Muscle layer of colon (tissue), 2 donors: ENCODE data around the gene BACH2.

Experiments
- H3K27ac ChIP-seq: one replicate; pipeline ENCODE4 v1.7.0; 2013; ENCODE audit warnings: low read depth, mild to moderate bottlenecking, low read length, moderate library complexity
- H3K27me3 ChIP-seq, 2 donors: one replicate each; pipeline ENCODE4 v1.7.0; 2013; ENCODE audit warnings: low read length in 2 of 2, mild to moderate bottlenecking in 2 of 2; ENCODE audit not compliant: insufficient read depth in 2 of 2, control insufficient read depth in 1 of 2
- H3K36me3 ChIP-seq: one replicate; pipeline ENCODE4 v1.7.0; 2013; ENCODE audit warnings: mild to moderate bottlenecking, low read length; ENCODE audit not compliant: insufficient read depth
- H3K4me1 ChIP-seq: one replicate; pipeline ENCODE4 v1.7.0; 2013; ENCODE audit warnings: mild to moderate bottlenecking, low read length; ENCODE audit not compliant: insufficient read depth
- H3K4me3 ChIP-seq, 2 donors: one replicate each; pipeline ENCODE4 v1.7.0; 2013; ENCODE audit warnings: low read length in 2 of 2, low read depth in 1 of 2, mild to moderate bottlenecking in 1 of 2, moderate library complexity in 1 of 2
- H3K9ac ChIP-seq: one replicate; pipeline ENCODE4 v1.7.0; 2013; ENCODE audit warnings: low read length
- H3K9me3 ChIP-seq: one replicate; pipeline ENCODE4 v1.7.0; 2013; ENCODE audit warnings: mild to moderate bottlenecking, low read length
- donor health status: abdominal sarcoma.
- donor health status: Adenocarcinoma of cecum.

Gene BACH2

GRCh38 chr6:90298459-90299053 lies 1.9 kb upstream of the BACH2 start:
- Histone ChIP-seq H3K36me3 (no peaks in the 10 kb centered on the region), H3K27me3 (no peaks in the 10 kb centered on the region), H3K9ac (no peak overlapping the region), H3K4me1 (no peaks in the 10 kb centered on the region), H3K27ac (no peak overlapping the region), H3K9me3 (no peaks in the 10 kb centered on the region), H3K4me3 (no peak overlapping the region)

GRCh38 chr6:90297867-90298381 lies 1.3 kb upstream of the BACH2 start:
- no peaks in the 10 kb centered on the region for H3K4me1 ChIP-seq
- H3K27ac ChIP-seq, result no peak overlapping the region
- no peaks in the 10 kb centered on the region for H3K9me3 ChIP-seq
- H3K4me3 ChIP-seq, result no peak overlapping the region
- no peaks in the 10 kb centered on the region for H3K36me3 ChIP-seq
- H3K27me3 ChIP-seq, result no peaks in the 10 kb centered on the region
- no peak overlapping the region for H3K9ac ChIP-seq

GRCh38 chr6:90297115-90297866 lies 648 bp upstream of the BACH2 start:
- H3K9me3 ChIP-seq, result no peaks in the 10 kb centered on the region
- peak overlapping the region; percentile 39 for H3K27ac ChIP-seq
- H3K36me3 ChIP-seq, result no peaks in the 10 kb centered on the region
- peak overlapping the region; percentile 28 to 35 for H3K4me3 ChIP-seq
- H3K4me1 ChIP-seq, result no peaks in the 10 kb centered on the region
- H3K27me3 ChIP-seq, result no peaks in the 10 kb centered on the region
- H3K9ac ChIP-seq, result no peak overlapping the region

- H3K9me3 ChIP-seq, result no peaks in the 10 kb centered on the region
- no peaks in the 10 kb centered on the region for H3K27me3 ChIP-seq
- peak overlapping the region; percentile 40 for H3K27ac ChIP-seq
- peak overlapping the region; percentile 20 for H3K9ac ChIP-seq
- no peaks in the 10 kb centered on the region for H3K36me3 ChIP-seq
- H3K4me3 ChIP-seq, result peak overlapping the region; percentile 44 to 72
- no peaks in the 10 kb centered on the region for H3K4me1 ChIP-seq
Measured at GRCh38 chr6:90295854-90296340, 746 bp downstream of the BACH2 start.

- Histone ChIP-seq H3K4me1 (no peaks in the 10 kb centered on the region), H3K27ac (peak overlapping the region; percentile 40), H3K27me3 (no peaks in the 10 kb centered on the region), H3K9ac (peak overlapping the region; percentile 20), H3K9me3 (no peaks in the 10 kb centered on the region), H3K36me3 (no peaks in the 10 kb centered on the region), H3K4me3 (peak overlapping the region; percentile 44 to 72)
Measured at GRCh38 chr6:90294989-90295853, 1.4 kb downstream of the BACH2 start.

- peak overlapping the region in 1 of 2 donors; percentile 72 for H3K4me3 ChIP-seq
- no peaks in the 10 kb centered on the region for H3K9me3 ChIP-seq
- no peak overlapping the region for H3K9ac ChIP-seq
- no peaks in the 10 kb centered on the region for H3K36me3 ChIP-seq
- no peaks in the 10 kb centered on the region for H3K27me3 ChIP-seq
- H3K4me1 ChIP-seq, result no peaks in the 10 kb centered on the region
- H3K27ac ChIP-seq, result no peak overlapping the region
Measured at GRCh38 chr6:90294614-90294988, 2.0 kb downstream of the BACH2 start.

- Histone ChIP-seq H3K27me3 (no peaks in the 10 kb centered on the region), H3K27ac (no peak overlapping the region), H3K9ac (no peak overlapping the region), H3K4me1 (no peaks in the 10 kb centered on the region), H3K9me3 (no peaks in the 10 kb centered on the region), H3K4me3 (no peak overlapping the region), H3K36me3 (no peaks in the 10 kb centered on the region)
Measured at GRCh38 chr6:90294008-90294511, 2.6 kb downstream of the BACH2 start.

GRCh38 chr6:90293319-90293953 lies 3.2 kb downstream of the BACH2 start:
- Histone ChIP-seq H3K9me3 (no peaks in the 10 kb centered on the region), H3K4me3 (no peak overlapping the region), H3K36me3 (no peaks in the 10 kb centered on the region), H3K4me1 (no peaks in the 10 kb centered on the region), H3K27me3 (no peaks in the 10 kb centered on the region), H3K9ac (no peak overlapping the region), H3K27ac (no peak overlapping the region)

- Histone ChIP-seq H3K9me3 (no peaks in the 10 kb centered on the region), H3K4me3 (no peak overlapping the region), H3K9ac (no peak overlapping the region), H3K4me1 (no peaks in the 10 kb centered on the region), H3K27ac (no peak overlapping the region), H3K27me3 (no peaks in the 10 kb centered on the region), H3K36me3 (no peaks in the 10 kb centered on the region)
Measured at GRCh38 chr6:90291565-90291964, 5.1 kb downstream of the BACH2 start.

- peaks cover 2% of the 10 kb centered on the region for H3K4me1 ChIP-seq
- H3K9ac ChIP-seq, result no peak overlapping the region
- no peak overlapping the region for H3K4me3 ChIP-seq
- no peaks in the 10 kb centered on the region for H3K27me3 ChIP-seq
- no peaks in the 10 kb centered on the region for H3K36me3 ChIP-seq
- no peak overlapping the region for H3K27ac ChIP-seq
- H3K9me3 ChIP-seq, result no peaks in the 10 kb centered on the region
Measured at GRCh38 chr6:90290811-90291420, 5.7 kb downstream of the BACH2 start.
